ENCODE results near the gene COMMD10.

Gene COMMD10

DNA sequence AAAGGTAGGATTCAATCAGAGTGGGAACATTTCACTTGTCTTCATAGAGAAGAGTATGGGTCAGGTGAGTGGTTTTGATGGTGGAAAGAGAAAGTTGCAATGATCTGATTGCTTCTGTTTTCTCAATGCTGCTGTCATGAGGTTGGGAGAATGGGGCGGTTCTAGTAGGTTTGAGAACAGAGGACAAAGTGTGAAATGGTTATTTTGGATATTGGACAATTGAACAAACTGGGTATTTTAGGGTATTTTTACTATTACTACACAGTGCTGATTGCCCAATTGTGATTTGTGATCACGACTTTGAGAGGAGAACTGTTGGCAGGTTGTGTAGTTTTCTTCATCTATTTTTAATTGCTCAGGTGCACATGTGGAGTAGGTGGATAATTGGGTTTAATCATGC, 60.2 kb downstream of the COMMD10 start:
- Histone ChIP-seq H3K4me1 (ENCODE audit: control insufficient read depth, insufficient read depth, low read length) (no peaks in the 10 kb centered on the region; the same call in 1 of the 2 replicates), H3K27ac (ENCODE audit: low read depth, low read length) (no peak overlapping the region), H3K27me3 (ENCODE audit: control insufficient read depth, insufficient read depth, low read length) (no peaks in the 10 kb centered on the region), H3K36me3 (ENCODE audit: control insufficient read depth, insufficient read depth, low read length) (no peaks in the 10 kb centered on the region), H3K4me3 (ENCODE audit: low read depth, low read length) (no peak overlapping the region), H3K9me3 (ENCODE audit: control insufficient read depth, insufficient read depth, low read depth, low read length) (no peaks in the 10 kb centered on the region), H3K9ac (ENCODE audit: low read length) (no peak overlapping the region)

DNA sequence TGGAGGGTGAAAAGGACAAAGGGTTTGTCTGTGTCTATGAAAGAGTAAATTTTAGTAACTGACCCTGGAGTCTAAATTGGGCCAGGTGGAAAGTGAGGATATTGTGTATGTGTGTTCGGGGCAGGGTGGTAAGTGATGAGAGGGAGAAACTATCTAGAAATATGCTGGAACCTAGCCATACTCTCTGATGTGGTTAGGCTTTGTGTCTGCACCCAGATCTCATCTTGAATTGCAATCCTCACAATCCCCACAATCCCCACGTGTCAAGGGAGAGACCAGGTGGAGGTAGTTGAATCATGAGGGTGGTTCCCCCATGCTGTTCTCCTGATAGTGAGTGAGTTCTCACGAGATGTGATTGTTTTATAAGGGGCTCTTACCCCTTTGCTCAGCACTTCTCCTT, 60.6 kb downstream of the COMMD10 start:
- H3K9me3 ChIP-seq (ENCODE audit: control insufficient read depth, insufficient read depth, low read depth, low read length), result no peaks in the 10 kb centered on the region
- H3K27ac ChIP-seq (ENCODE audit: low read depth, low read length), result no peak overlapping the region
- H3K27me3 ChIP-seq (ENCODE audit: control insufficient read depth, insufficient read depth, low read length), result no peaks in the 10 kb centered on the region
- H3K36me3 ChIP-seq (ENCODE audit: control insufficient read depth, insufficient read depth, low read length), result no peaks in the 10 kb centered on the region
- no peaks in the 10 kb centered on the region; the same call in 1 of the 2 replicates for H3K4me1 ChIP-seq (ENCODE audit: control insufficient read depth, insufficient read depth, low read length)
- no peak overlapping the region for H3K9ac ChIP-seq (ENCODE audit: low read length)
- H3K4me3 ChIP-seq (ENCODE audit: low read depth, low read length), result no peak overlapping the region

GRCh38 chr5:116152169-116152568, 67.3 kb downstream of the COMMD10 start:
- no peak overlapping the region for H3K27ac ChIP-seq (ENCODE audit: low read depth, low read length)
- H3K4me1 ChIP-seq (ENCODE audit: control insufficient read depth, insufficient read depth, low read length), result no peaks in the 10 kb centered on the region
- H3K36me3 ChIP-seq (ENCODE audit: control insufficient read depth, insufficient read depth, low read length), result no peaks in the 10 kb centered on the region
- H3K9ac ChIP-seq (ENCODE audit: low read length), result no peak overlapping the region
- no peaks in the 10 kb centered on the region for H3K9me3 ChIP-seq (ENCODE audit: control insufficient read depth, insufficient read depth, low read depth, low read length)
- no peak overlapping the region for H3K4me3 ChIP-seq (ENCODE audit: low read depth, low read length)
- H3K27me3 ChIP-seq (ENCODE audit: control insufficient read depth, insufficient read depth, low read length), result no peaks in the 10 kb centered on the region

DNA sequence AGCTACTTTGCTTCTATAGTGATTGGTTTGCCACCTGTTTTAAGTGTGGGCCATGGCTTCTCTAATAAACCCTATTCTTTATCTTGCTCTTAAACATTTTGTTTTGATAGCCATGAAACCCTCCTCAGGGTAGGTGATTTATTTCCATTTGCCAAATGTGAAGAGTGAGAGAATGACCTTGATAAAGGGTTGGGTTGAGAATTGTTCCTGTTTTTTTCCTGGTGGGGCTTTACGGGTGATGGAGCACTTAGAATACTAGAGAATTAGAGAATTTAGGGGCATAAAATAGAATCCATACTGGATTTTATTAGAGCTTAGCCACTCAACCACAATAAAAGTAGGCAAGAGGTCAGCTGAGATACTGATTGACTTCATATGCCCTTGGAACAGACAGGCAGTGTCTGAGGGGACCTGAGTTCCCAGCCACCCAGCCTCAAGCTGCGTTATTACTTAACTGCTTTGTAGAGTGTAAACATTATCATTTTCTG, 68.9 kb downstream of the COMMD10 start:
- Histone ChIP-seq H3K9ac (ENCODE audit: low read length) (no peak overlapping the region), H3K4me3 (ENCODE audit: low read depth, low read length) (no peak overlapping the region), H3K36me3 (ENCODE audit: control insufficient read depth, insufficient read depth, low read length) (no peaks in the 10 kb centered on the region), H3K4me1 (ENCODE audit: control insufficient read depth, insufficient read depth, low read length) (no peaks in the 10 kb centered on the region), H3K9me3 (ENCODE audit: control insufficient read depth, insufficient read depth, low read depth, low read length) (no peaks in the 10 kb centered on the region), H3K27ac (ENCODE audit: low read depth, low read length) (no peak overlapping the region), H3K27me3 (ENCODE audit: control insufficient read depth, insufficient read depth, low read length) (no peaks in the 10 kb centered on the region)

DNA sequence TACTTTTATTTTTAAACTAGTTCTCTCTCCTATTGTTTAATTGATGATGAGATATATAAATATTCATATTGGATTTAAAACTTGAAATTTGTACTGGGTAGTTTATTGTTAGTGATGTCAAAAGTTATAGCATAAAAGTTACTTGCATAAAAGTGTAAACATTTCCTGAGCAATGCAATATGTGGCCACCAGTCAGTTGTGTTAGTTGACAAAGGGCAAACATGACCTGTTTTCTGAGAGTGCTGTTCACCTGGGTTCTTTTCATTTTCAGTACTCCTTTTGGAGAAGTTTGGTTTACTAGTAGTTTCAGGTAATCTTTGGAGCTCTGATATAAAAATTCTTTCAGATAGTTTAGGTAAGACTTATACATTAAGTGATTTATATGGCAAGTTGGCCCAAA, 69.4 kb downstream of the COMMD10 start:
- Histone ChIP-seq H3K9ac (ENCODE audit: low read length) (no peak overlapping the region), H3K27me3 (ENCODE audit: control insufficient read depth, insufficient read depth, low read length) (no peaks in the 10 kb centered on the region), H3K9me3 (ENCODE audit: control insufficient read depth, insufficient read depth, low read depth, low read length) (no peaks in the 10 kb centered on the region), H3K4me3 (ENCODE audit: low read depth, low read length) (no peak overlapping the region), H3K27ac (ENCODE audit: low read depth, low read length) (no peak overlapping the region), H3K4me1 (ENCODE audit: control insufficient read depth, insufficient read depth, low read length) (no peaks in the 10 kb centered on the region), H3K36me3 (ENCODE audit: control insufficient read depth, insufficient read depth, low read length) (no peaks in the 10 kb centered on the region)

- Histone ChIP-seq H3K9me3 (ENCODE audit: control insufficient read depth, insufficient read depth, low read depth, low read length) (no peaks in the 10 kb centered on the region), H3K9ac (ENCODE audit: low read length) (no peak overlapping the region), H3K4me3 (ENCODE audit: low read depth, low read length) (no peak overlapping the region), H3K36me3 (ENCODE audit: control insufficient read depth, insufficient read depth, low read length) (no peaks in the 10 kb centered on the region), H3K4me1 (ENCODE audit: control insufficient read depth, insufficient read depth, low read length) (no peaks in the 10 kb centered on the region), H3K27ac (ENCODE audit: low read depth, low read length) (no peak overlapping the region), H3K27me3 (ENCODE audit: control insufficient read depth, insufficient read depth, low read length) (no peaks in the 10 kb centered on the region)
Measured at GRCh38 chr5:116154931-116155330, 70.1 kb downstream of the COMMD10 start.

- H3K9me3 ChIP-seq (ENCODE audit: control insufficient read depth, insufficient read depth, low read depth, low read length), result no peaks in the 10 kb centered on the region
- no peak overlapping the region for H3K27ac ChIP-seq (ENCODE audit: low read depth, low read length)
- no peak overlapping the region for H3K4me3 ChIP-seq (ENCODE audit: low read depth, low read length)
- no peaks in the 10 kb centered on the region for H3K36me3 ChIP-seq (ENCODE audit: control insufficient read depth, insufficient read depth, low read length)
- H3K4me1 ChIP-seq (ENCODE audit: control insufficient read depth, insufficient read depth, low read length), result no peaks in the 10 kb centered on the region
- no peaks in the 10 kb centered on the region for H3K27me3 ChIP-seq (ENCODE audit: control insufficient read depth, insufficient read depth, low read length)
- no peak overlapping the region for H3K9ac ChIP-seq (ENCODE audit: low read length)
Measured at GRCh38 chr5:116157902-116158301, 73.1 kb downstream of the COMMD10 start.

DNA sequence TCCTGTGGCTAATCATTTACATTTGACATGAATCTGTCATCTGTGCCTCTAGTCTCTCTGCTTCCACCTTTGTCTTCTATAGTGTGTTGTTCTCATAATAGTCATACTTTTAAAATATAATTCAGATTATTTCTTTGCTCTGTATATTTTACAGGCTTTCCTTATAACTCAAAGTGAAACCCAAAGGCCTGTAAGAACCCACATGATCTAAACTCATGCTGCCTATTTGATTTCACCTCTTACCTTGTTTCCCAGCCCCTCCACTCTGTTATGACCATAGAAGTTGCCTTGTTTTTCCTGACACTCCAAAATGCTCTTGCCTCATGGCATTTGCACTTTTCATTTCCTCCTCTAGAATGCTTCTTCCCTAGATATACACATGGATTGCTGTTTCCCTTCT, 74.2 kb downstream of the COMMD10 start:
- Histone ChIP-seq H3K27me3 (ENCODE audit: control insufficient read depth, insufficient read depth, low read length) (no peaks in the 10 kb centered on the region), H3K36me3 (ENCODE audit: control insufficient read depth, insufficient read depth, low read length) (no peaks in the 10 kb centered on the region), H3K9me3 (ENCODE audit: control insufficient read depth, insufficient read depth, low read depth, low read length) (no peaks in the 10 kb centered on the region), H3K4me3 (ENCODE audit: low read depth, low read length) (no peak overlapping the region), H3K27ac (ENCODE audit: low read depth, low read length) (no peak overlapping the region), H3K4me1 (ENCODE audit: control insufficient read depth, insufficient read depth, low read length) (no peaks in the 10 kb centered on the region), H3K9ac (ENCODE audit: low read length) (no peak overlapping the region)

GRCh38 chr5:116174111-116174510, 89.3 kb downstream of the COMMD10 start:
- H3K4me1 ChIP-seq (ENCODE audit: control insufficient read depth, insufficient read depth, low read length), result no peaks in the 10 kb centered on the region

GRCh38 chr5:116176121-116176520, 91.3 kb downstream of the COMMD10 start:
- Histone ChIP-seq H3K36me3 (ENCODE audit: control insufficient read depth, insufficient read depth, low read length) (no peaks in the 10 kb centered on the region), H3K27ac (ENCODE audit: low read depth, low read length) (no peak overlapping the region), H3K9me3 (ENCODE audit: control insufficient read depth, insufficient read depth, low read depth, low read length) (peaks cover 6% of the 10 kb centered on the region; the same call in 1 of the 2 replicates), H3K9ac (ENCODE audit: low read length) (no peak overlapping the region), H3K27me3 (ENCODE audit: control insufficient read depth, insufficient read depth, low read length) (no peaks in the 10 kb centered on the region), H3K4me3 (ENCODE audit: low read depth, low read length) (no peak overlapping the region), H3K4me1 (ENCODE audit: control insufficient read depth, insufficient read depth, low read length) (no peaks in the 10 kb centered on the region)

More at GRCh38 chr5:116174111-116174510, 89.3 kb downstream of the COMMD10 start:
- Histone ChIP-seq H3K9ac (ENCODE audit: low read length) (no peak overlapping the region), H3K9me3 (ENCODE audit: control insufficient read depth, insufficient read depth, low read depth, low read length) (peaks cover 12% of the 10 kb centered on the region; the same call in 1 of the 2 replicates), H3K4me3 (ENCODE audit: low read depth, low read length) (no peak overlapping the region), H3K36me3 (ENCODE audit: control insufficient read depth, insufficient read depth, low read length) (no peaks in the 10 kb centered on the region), H3K27ac (ENCODE audit: low read depth, low read length) (no peak overlapping the region), H3K27me3 (ENCODE audit: control insufficient read depth, insufficient read depth, low read length) (no peaks in the 10 kb centered on the region)

DNA sequence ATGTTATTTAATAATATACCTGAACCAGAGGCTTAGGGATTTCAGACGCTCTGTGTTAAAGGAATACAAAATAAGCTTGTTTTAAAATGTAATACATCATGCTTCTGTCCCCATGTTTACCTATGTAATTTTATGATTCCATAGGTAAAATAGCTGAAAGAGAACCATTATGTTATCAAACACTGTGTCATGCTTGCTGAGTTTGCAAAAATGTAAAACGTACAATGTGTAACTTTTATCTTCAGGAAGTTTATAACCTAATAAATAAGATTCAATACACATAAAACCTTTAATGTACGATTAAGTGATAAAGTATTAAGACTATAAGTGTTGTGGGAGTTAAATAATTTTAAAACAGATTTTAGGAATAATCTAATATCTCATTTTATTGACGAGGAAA, 94.1 kb downstream of the COMMD10 start:
- Histone ChIP-seq H3K9ac (ENCODE audit: low read length) (no peak overlapping the region), H3K4me3 (ENCODE audit: low read depth, low read length) (no peak overlapping the region), H3K36me3 (ENCODE audit: control insufficient read depth, insufficient read depth, low read length) (no peaks in the 10 kb centered on the region), H3K9me3 (ENCODE audit: control insufficient read depth, insufficient read depth, low read depth, low read length) (peaks cover 4% of the 10 kb centered on the region; the same call in 1 of the 2 replicates), H3K27me3 (ENCODE audit: control insufficient read depth, insufficient read depth, low read length) (no peaks in the 10 kb centered on the region), H3K27ac (ENCODE audit: low read depth, low read length) (no peak overlapping the region), H3K4me1 (ENCODE audit: control insufficient read depth, insufficient read depth, low read length) (peaks cover 18% of the 10 kb centered on the region)

DNA sequence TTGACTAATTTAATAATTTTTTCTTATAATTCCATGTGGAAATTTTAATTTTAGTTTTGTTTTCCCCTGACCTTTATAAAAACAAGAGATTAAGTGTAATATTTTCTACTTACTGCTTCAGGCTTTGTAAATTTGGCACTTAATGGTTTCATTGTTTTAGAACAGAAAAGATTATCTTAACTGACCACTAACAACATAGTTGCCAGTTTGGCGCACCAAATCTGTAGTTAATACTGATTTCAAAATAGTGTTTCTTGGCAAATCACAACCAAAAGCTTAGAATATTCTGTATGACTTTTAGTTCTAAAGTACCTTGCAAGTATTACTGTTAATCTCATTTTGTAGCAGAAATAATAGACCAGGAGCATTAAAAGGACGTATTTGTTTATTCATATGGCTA, 124.3 kb downstream of the COMMD10 start:
- no peaks in the 10 kb centered on the region for H3K36me3 ChIP-seq (ENCODE audit: control insufficient read depth, insufficient read depth, low read length)
- H3K9ac ChIP-seq (ENCODE audit: low read length), result no peak overlapping the region
- no peaks in the 10 kb centered on the region for H3K9me3 ChIP-seq (ENCODE audit: control insufficient read depth, insufficient read depth, low read depth, low read length)
- no peak overlapping the region for H3K27ac ChIP-seq (ENCODE audit: low read depth, low read length)
- H3K4me1 ChIP-seq (ENCODE audit: control insufficient read depth, insufficient read depth, low read length), result no peaks in the 10 kb centered on the region
- H3K27me3 ChIP-seq (ENCODE audit: control insufficient read depth, insufficient read depth, low read length), result no peaks in the 10 kb centered on the region
- no peak overlapping the region for H3K4me3 ChIP-seq (ENCODE audit: low read depth, low read length)
